HepG2 (cell line): ENCODE data around the gene COMP. TPM values are rescaled to one million over a fixed set of nuclear protein-coding genes. Genes with fewer than 3 reads are reported as not detected.

Source experiments
- BCL6 ChIP-seq: IDR thresholded peaks from 2 replicates; pipeline ENCODE4 v1.6.1; 2016; ENCODE audit warnings: missing genetic modification reagents, missing compliant biosample characterization
- BORCS8-MEF2B ChIP-seq: sonication (generic); formaldehyde crosslinking; IDR thresholded peaks from 2 replicates; pipeline ENCODE4 v1.8.0; 2022; ENCODE audit warnings: mild to moderate bottlenecking, missing genetic modification reagents
- DNMT1 ChIP-seq: sonication (generic); formaldehyde crosslinking; IDR thresholded peaks from 2 replicates; pipeline ENCODE4 v1.5.1; 2020; ENCODE audit warnings: mild to moderate bottlenecking, missing genetic modification reagents
- DPF2 ChIP-seq: sonication (generic); formaldehyde crosslinking; IDR thresholded peaks from 2 replicates; pipeline ENCODE4 v1.4.0; 2020; ENCODE audit warnings: mild to moderate bottlenecking, low read depth, missing genetic modification reagents, borderline replicate concordance
- FOXC1 ChIP-seq: sonication (generic); formaldehyde crosslinking; IDR thresholded peaks from 2 replicates; pipeline ENCODE4 v1.8.0; 2022; ENCODE audit warnings: mild to moderate bottlenecking, missing genetic modification reagents, borderline replicate concordance
- FOXP4 ChIP-seq: sonication (generic); formaldehyde crosslinking; IDR thresholded peaks from 2 replicates; pipeline ENCODE4 v1.4.0; 2020; ENCODE audit warnings: missing genetic modification reagents
- HMGXB4 ChIP-seq, 2 experiments: sonication (generic) in 1 of 2; formaldehyde crosslinking in 1 of 2; IDR thresholded peaks; 2 replicates each; pipeline versions ENCODE4 v1.4.0 to v1.6.1; 2018 to 2020; ENCODE audit warnings: missing genetic modification reagents in 2 of 2, borderline replicate concordance in 1 of 2, low read depth in 1 of 2, mild to moderate bottlenecking in 1 of 2, missing biosample characterization in 1 of 2
- HNF1B ChIP-seq: sonication (generic); formaldehyde crosslinking; IDR thresholded peaks from 2 replicates; pipeline ENCODE4 v1.5.1; 2020; ENCODE audit warnings: mild to moderate bottlenecking, moderate library complexity, missing genetic modification reagents
- LCORL ChIP-seq, 2 experiments: fragments of 450-650 bp in 1 of 2; sonication (generic) in 1 of 2; formaldehyde crosslinking in 1 of 2; IDR thresholded peaks; 2 replicates each; pipeline versions ENCODE4 v1.5.0 to v1.6.1; 2017 to 2020; ENCODE audit warnings: antibody characterized with exemption in 1 of 2, missing genetic modification reagents in 1 of 2
- MTF1 ChIP-seq: sonication (generic); formaldehyde crosslinking; IDR thresholded peaks from 2 replicates; pipeline ENCODE4 v1.5.0; 2020; ENCODE audit warnings: missing genetic modification reagents
- MZF1 ChIP-seq: sonication (generic); formaldehyde crosslinking; IDR thresholded peaks from 2 replicates; pipeline ENCODE4 v1.8.1; 2023; ENCODE audit warnings: mild to moderate bottlenecking, missing genetic modification reagents, borderline replicate concordance
- PITX1 ChIP-seq: sonication (generic); formaldehyde crosslinking; IDR thresholded peaks from 2 replicates; pipeline ENCODE4 v1.5.1; 2020; ENCODE audit warnings: mild to moderate bottlenecking, missing genetic modification reagents
- SATB2 ChIP-seq: sonication (generic); formaldehyde crosslinking; IDR thresholded peaks from 2 replicates; pipeline ENCODE4 v1.5.0; 2020; ENCODE audit warnings: missing genetic modification reagents
- SMARCE1 ChIP-seq: fragments of 450-650 bp; IDR thresholded peaks from 2 replicates; pipeline ENCODE4 v1.6.1; 2017; ENCODE audit warnings: borderline replicate concordance
- TCF7 ChIP-seq: sonication (generic); IDR thresholded peaks from 2 replicates; pipeline ENCODE4 v1.6.1; 2016; ENCODE audit warnings: antibody characterized with exemption, low read depth
- TEAD3 ChIP-seq: optimal IDR thresholded peaks from 2 replicates; pipeline ENCODE3; 2016; ENCODE audit warnings: borderline replicate concordance
- TOPORS ChIP-seq: sonication (generic); formaldehyde crosslinking; IDR thresholded peaks from 2 replicates; pipeline ENCODE4 v1.8.0; 2023; ENCODE audit warnings: mild to moderate bottlenecking, missing genetic modification reagents
- XBP1 ChIP-seq: sonication (generic); formaldehyde crosslinking; IDR thresholded peaks from 2 replicates; pipeline ENCODE4 v1.5.0; 2020; ENCODE audit warnings: missing genetic modification reagents
- ZKSCAN1 ChIP-seq: fragments of 150-350 bp; IDR thresholded peaks from 2 replicates; pipeline ENCODE4 v1.6.1; 2014; ENCODE audit warnings: low read length
- ZNF326 ChIP-seq: sonication (generic); formaldehyde crosslinking; IDR thresholded peaks from 2 replicates; pipeline ENCODE4 v1.4.0; 2020; ENCODE audit warnings: missing genetic modification reagents, borderline replicate concordance
- ZNF607 ChIP-seq: sonication (generic); formaldehyde crosslinking; IDR thresholded peaks from 2 replicates; pipeline ENCODE4 v1.5.1; 2020; ENCODE audit warnings: missing genetic modification reagents, mild to moderate bottlenecking, borderline replicate concordance
- ZNF83 ChIP-seq: sonication (generic); formaldehyde crosslinking; IDR thresholded peaks from 2 replicates; pipeline ENCODE4 v1.4.0; 2020; ENCODE audit warnings: missing genetic modification reagents, mild to moderate bottlenecking, borderline replicate concordance
- ZSCAN31 ChIP-seq: sonication (generic); formaldehyde crosslinking; IDR thresholded peaks from 2 replicates; pipeline ENCODE4 v1.5.0; 2020; ENCODE audit warnings: low read depth, mild to moderate bottlenecking, missing genetic modification reagents
- polyA plus RNA-seq, 8 experiments: library from polyadenylated mRNA; depleted of rRNA in 3 of 8; stranded (reverse) in 7 of 8; unstranded in 1 of 8; fragments of >200 nt; fragmentation: Illumina TruSeq in 4 of 8; extraction: Trizol in 4 of 8; gene quantifications; 2 replicates each; pipeline versions ENCODE4 v1.2.1 to v1.2.3, GENCODE V29; 2011 to 2016; ENCODE audit warnings: low read depth in 4 of 8, missing spikeins in 1 of 8, mixed read lengths in 1 of 8; ENCODE audit not compliant: insufficient read depth in 1 of 8
- total RNA-seq, 5 experiments: library from RNA; depleted of rRNA; stranded (reverse); fragments of >200 nt; fragmentation: Illumina TruSeq; extraction: Trizol; gene quantifications; 2 replicates each; pipeline ENCODE4 v1.2.3, GENCODE V29; 2016; ENCODE audit warnings: low read depth in 1 of 5
- TF ChIP-seq, protein P1 (sequence below): sonication (generic); formaldehyde crosslinking; IDR thresholded peaks from 2 replicates; pipeline ENCODE4 v1.4.0; 2020; ENCODE audit warnings: missing genetic modification reagents, low read depth, mild to moderate bottlenecking, borderline replicate concordance

COMP gene
- total and polyA plus RNA-seq, 2 of the 13 experiments (the other 11 are each of a cell fraction or from before 2014, with no cell fraction given): 0.04 to 0.13 TPM

DNA sequence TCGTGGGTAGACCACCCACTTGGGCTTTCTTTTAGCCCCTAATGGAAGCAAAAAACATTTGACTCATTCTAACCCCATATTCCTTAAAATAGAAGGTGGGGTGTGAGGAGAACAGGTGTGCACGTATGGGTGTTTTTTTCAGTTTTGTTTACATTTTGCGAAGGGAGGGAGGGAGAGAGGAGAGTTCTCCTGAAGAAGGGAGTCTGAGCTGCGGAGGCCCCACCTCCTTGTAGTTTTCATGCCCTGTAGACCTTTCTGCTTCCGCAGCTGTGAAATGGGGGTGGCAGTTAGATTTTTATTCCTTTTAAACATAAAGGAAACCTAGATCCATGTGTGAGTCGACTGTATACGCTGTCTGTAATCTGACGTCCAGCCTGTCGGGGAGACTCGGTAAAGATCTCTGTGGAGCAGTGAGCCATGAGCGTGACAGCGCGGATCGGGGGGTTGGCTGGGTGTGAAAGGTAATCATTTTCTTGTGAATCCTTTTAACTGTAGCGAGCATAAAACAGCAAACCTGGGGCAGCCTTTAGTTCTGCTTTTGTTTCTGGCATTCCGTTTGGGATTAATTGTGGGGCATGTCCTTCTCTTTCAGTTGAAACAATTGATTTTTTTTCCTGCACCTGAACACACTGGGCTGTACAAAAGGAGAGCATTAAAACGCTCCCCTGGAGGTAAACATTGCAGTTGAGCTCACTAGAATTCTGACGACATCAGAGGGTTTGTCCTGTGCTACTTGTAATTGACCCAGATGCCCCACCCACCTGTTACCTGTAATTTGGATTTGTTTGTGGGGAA is 42.9 kb upstream of the COMP start (continued):
- TF ChIP-seq PITX1 (CRISPR knock-in tag) (0 out of 2 replicates have a peak, but pooled peaks have one; percentile 15), ZSCAN31 (CRISPR knock-in tag) (no peak), BORCS8-MEF2B (CRISPR knock-in tag) (no peak), ZNF83 (CRISPR knock-in tag) (no peak), SATB2 (CRISPR knock-in tag) (no peak), BCL6 (CRISPR knock-in tag) (no peak), DPF2 (CRISPR knock-in tag) (no peak), ZNF607 (CRISPR knock-in tag) (no peak), XBP1 (CRISPR knock-in tag) (no peak), TCF7 (no peak), TEAD3 (peak; percentile 33), SMARCE1 (no peak), ZNF326 (CRISPR knock-in tag) (no peak), ZKSCAN1 (0 out of 2 replicates have a peak, but pooled peaks have one; percentile 11), FOXP4 (CRISPR knock-in tag) (no peak), MZF1 (no peak), FOXC1 (CRISPR knock-in tag) (no peak), HMGXB4 (CRISPR knock-in tag; IDR thresholded peaks at IDR 0.05; ENCODE audit: borderline replicate concordance in 1 of 2, low read depth in 1 of 2) (0 out of 4 replicates have a peak, but pooled peaks of 1 of the 2 experiments have one; percentile 22), MTF1 (CRISPR knock-in tag) (no peak), LCORL (IDR thresholded peaks at IDR 0.05) (no peak), LCORL (CRISPR knock-in tag; IDR thresholded peaks at IDR 0.05) (no peak), HNF1B (no peak), DNMT1 (CRISPR knock-in tag) (no peak), TOPORS (CRISPR knock-in tag) (no peak)
- TF ChIP-seq, protein P1, sequence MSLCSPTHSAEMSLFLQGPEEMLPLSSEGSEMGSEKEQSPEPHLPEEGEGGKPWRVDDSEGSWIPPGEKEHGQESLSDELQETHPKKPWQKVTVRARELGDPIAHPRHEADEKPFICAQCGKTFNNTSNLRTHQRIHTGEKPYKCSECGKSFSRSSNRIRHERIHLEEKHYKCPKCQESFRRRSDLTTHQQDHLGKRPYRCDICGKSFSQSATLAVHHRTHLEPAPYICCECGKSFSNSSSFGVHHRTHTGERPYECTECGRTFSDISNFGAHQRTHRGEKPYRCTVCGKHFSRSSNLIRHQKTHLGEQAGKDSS (CRISPR knock-in tag): peak; percentile 42; the same call in 1 of the 2 replicates
